Gastroesophageal sphincter (tissue), 4 donors: ENCODE data around the gene EPB41L4B. TPM values are rescaled to one million over a fixed set of nuclear protein-coding genes. Genes with fewer than 3 reads are reported as not detected.

Experiments
- ATAC-seq: fragments of 150-250 bp; one replicate; pipeline ENCODE4 v1.9.1; 2016; ENCODE audit warnings: mild to moderate bottlenecking, moderate library complexity
- H3K27ac ChIP-seq, 4 donors: fragments of 200-600 bp; sonication (generic) in 3 of 4; 1 replicate in 3 of 4; 2 replicates in 1 of 4; pipeline ENCODE4 v1.5.1; 2016 to 2019
- H3K27me3 ChIP-seq: fragments of 200-600 bp; sonication (generic); one replicate; pipeline ENCODE4 v1.5.1; 2019
- H3K36me3 ChIP-seq, 2 donors: fragments of 200-600 bp; sonication (generic); one replicate each; pipeline ENCODE4 v1.5.1; 2019; ENCODE audit warnings: control low read depth in 1 of 2
- H3K4me1 ChIP-seq, 3 donors: fragments of 200-600 bp; sonication (generic); 1 replicate in 2 of 3; 2 replicates in 1 of 3; pipeline ENCODE4 v1.5.1; 2016 to 2019; ENCODE audit warnings: control low read depth in 2 of 3
- H3K4me3 ChIP-seq, 2 donors: fragments of 200-600 bp; sonication (generic); one replicate each; pipeline ENCODE4 v1.5.1; 2019; ENCODE audit warnings: mild to moderate bottlenecking in 1 of 2, moderate library complexity in 1 of 2
- H3K9me3 ChIP-seq, 3 donors: fragments of 200-600 bp; sonication (generic); one replicate each; pipeline ENCODE4 v1.5.1; 2017 to 2019; ENCODE audit warnings: control low read depth in 2 of 3
- EP300 ChIP-seq: sonication (generic); formaldehyde crosslinking; IDR thresholded peaks from one replicate; pipeline ENCODE4 v1.6.1; 2017; ENCODE audit warnings: antibody characterized with exemption, mild to moderate bottlenecking
- POLR2A ChIP-seq, 2 donors: fragments of 450-650 bp; IDR thresholded peaks; one replicate each; pipeline ENCODE4 v1.6.1; 2017; ENCODE audit warnings: antibody characterized with exemption in 2 of 2, mild to moderate bottlenecking in 2 of 2, moderate library complexity in 1 of 2
- POLR2AphosphoS5 ChIP-seq: sonication (generic); formaldehyde crosslinking; IDR thresholded peaks from one replicate; pipeline ENCODE4 v1.6.1; 2017; ENCODE audit warnings: antibody characterized with exemption
- whole genome bisulfite sequencing, 2 donors: methylation state at CpG; one replicate each; pipeline ENCODE4 v1.1.5; 2018; ENCODE audit warnings: low coverage in 1 of 2; 5-methylcytosine and 5-hydroxymethylcytosine counted together
- small RNA-seq, 4 donors: library from RNA; depleted of rRNA; stranded (forward); fragments of <200 nt; gene quantifications; one replicate each; pipeline ENCODE3, GENCODE V24; 2016
- total RNA-seq, 4 donors: library from RNA; depleted of rRNA; stranded (reverse); fragments of >200 nt; gene quantifications; one replicate each; pipeline ENCODE4 v1.1.0, GENCODE V29; 2016
- TF ChIP-seq, protein P1 (sequence below), 4 experiments: fragments of 200-600 bp in 2 of 4; fragments of 450-650 bp in 2 of 4; sonication (generic) in 1 of 4; IDR thresholded peaks; one replicate each; pipeline ENCODE4 v1.5.1; 2017 to 2019; ENCODE audit warnings: antibody characterized with exemption in 4 of 4, mild to moderate bottlenecking in 2 of 4, moderate library complexity in 2 of 4

Gene EPB41L4B
- total RNA-seq, 4 donors from 2014 or later = 1.2 to 1.7 (median 1.4) TPM; not detected in 1

- no peaks in the 10 kb centered on the region for H3K9me3 ChIP-seq
- no peak for ATAC-seq
- WGBS, 2 donors = 40 to 48% methylated on average over 1 to 2 of the region's 2 CpGs
- H3K27me3 ChIP-seq = no peaks in the 10 kb centered on the region
- H3K4me3 ChIP-seq = no peak overlapping the region
- H3K27ac ChIP-seq = no peak overlapping the region
- H3K36me3 ChIP-seq = no peaks in the 10 kb centered on the region
- TF ChIP-seq, protein P1, sequence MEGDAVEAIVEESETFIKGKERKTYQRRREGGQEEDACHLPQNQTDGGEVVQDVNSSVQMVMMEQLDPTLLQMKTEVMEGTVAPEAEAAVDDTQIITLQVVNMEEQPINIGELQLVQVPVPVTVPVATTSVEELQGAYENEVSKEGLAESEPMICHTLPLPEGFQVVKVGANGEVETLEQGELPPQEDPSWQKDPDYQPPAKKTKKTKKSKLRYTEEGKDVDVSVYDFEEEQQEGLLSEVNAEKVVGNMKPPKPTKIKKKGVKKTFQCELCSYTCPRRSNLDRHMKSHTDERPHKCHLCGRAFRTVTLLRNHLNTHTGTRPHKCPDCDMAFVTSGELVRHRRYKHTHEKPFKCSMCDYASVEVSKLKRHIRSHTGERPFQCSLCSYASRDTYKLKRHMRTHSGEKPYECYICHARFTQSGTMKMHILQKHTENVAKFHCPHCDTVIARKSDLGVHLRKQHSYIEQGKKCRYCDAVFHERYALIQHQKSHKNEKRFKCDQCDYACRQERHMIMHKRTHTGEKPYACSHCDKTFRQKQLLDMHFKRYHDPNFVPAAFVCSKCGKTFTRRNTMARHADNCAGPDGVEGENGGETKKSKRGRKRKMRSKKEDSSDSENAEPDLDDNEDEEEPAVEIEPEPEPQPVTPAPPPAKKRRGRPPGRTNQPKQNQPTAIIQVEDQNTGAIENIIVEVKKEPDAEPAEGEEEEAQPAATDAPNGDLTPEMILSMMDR (IDR thresholded peaks at IDR 0.05) = no peak
- no peak for TF ChIP-seq EP300
- TF ChIP-seq POLR2AphosphoS5 = no peak
- no peak for TF ChIP-seq POLR2A (IDR thresholded peaks at IDR 0.05)
- H3K4me1 ChIP-seq = peaks cover 0 to 6% (median 0%) of the 10 kb centered on the region in 3 donors
Observed at GRCh38 chr9:109124121-109124520, 196.7 kb downstream of the EPB41L4B start.

GRCh38 chr9:109122726-109123621 lies 197.9 kb downstream of the EPB41L4B start:
- Histone ChIP-seq H3K27ac (no peak overlapping the region), H3K4me3 (no peak overlapping the region), H3K4me1 (peaks cover 0 to 15% (median 0%) of the 10 kb centered on the region in 3 donors), H3K27me3 (no peaks in the 10 kb centered on the region), H3K36me3 (no peaks in the 10 kb centered on the region), H3K9me3 (no peaks in the 10 kb centered on the region)
- no peak for ATAC-seq
- WGBS, 2 donors = 88% methylated on average over 2 to 8 of the region's 12 CpGs
- TF ChIP-seq POLR2AphosphoS5 (no peak), POLR2A (IDR thresholded peaks at IDR 0.05) (no peak), EP300 (no peak)
- TF ChIP-seq, protein P1 (IDR thresholded peaks at IDR 0.05) = no peak

Small RNA genes lying within 50 kb of the gene (small RNA-seq; reads per million reads assigned to genes)
- gene RF00019 (0 reads per million in 4 donors), gene RNU6-984P (0 reads per million in 4 donors)

Other genes with a start within 250 kb of the EPB41L4B start
- gene TMEM245, start 201.1 kb downstream of the EPB41L4B start, total RNA-seq = 100 to 1,000 TPM; 130 to 180 (median 142) TPM
- gene FRRS1L, start 153.8 kb downstream of the EPB41L4B start, total RNA-seq = 10 to 100 TPM in 2 of 4 donors, 1 to 10 TPM in 2; 4.6 to 11.5 (median 10.1) TPM
- 1 to 10 TPM; 1.2 to 3.4 (median 1.6) TPM for gene PTPN3, start 177.2 kb upstream of the EPB41L4B start, total RNA-seq